MV-4-11 (cell line): ENCODE data around the gene TXNRD2.
A peak's percentile ranks its signal among the peaks of the same experiment; 100 is the strongest.

Experiments used
- DNase-seq: peaks from one replicate; lab custom pipeline; 2025; lab: John Stamatoyannopoulos, UW

TXNRD2 gene

DNA sequence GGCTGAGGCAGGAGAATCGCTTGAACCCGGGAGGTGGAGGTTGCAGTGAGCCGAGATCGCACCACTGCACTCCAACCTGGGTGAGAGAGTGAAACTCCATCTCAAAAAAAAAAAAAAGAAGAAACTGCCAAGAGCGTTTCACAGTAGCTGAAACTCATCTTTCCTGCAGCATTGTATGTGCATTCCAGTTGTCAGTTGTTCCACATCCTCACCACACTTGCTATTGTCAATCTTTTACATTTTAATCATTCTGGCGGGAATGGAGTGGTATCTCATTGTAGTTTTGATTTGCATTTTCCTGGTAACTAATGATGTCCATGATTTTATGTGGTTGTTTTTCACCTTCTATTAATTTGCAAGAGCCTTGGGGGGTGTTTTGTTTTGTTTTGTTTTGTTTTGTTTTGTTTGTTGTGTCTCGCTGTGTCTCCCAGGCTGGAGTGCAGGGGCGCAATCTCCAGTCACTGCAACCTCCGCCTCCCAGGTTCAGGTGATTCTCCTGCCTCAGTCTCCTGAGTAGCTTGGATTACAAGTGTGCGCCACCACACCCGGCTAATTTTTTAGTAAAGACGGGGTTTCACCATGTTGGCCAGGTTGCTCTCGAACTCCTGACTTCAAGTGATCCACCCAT is 78.9 kb downstream of the TXNRD2 start:
- no peak for DNase-seq

DNA sequence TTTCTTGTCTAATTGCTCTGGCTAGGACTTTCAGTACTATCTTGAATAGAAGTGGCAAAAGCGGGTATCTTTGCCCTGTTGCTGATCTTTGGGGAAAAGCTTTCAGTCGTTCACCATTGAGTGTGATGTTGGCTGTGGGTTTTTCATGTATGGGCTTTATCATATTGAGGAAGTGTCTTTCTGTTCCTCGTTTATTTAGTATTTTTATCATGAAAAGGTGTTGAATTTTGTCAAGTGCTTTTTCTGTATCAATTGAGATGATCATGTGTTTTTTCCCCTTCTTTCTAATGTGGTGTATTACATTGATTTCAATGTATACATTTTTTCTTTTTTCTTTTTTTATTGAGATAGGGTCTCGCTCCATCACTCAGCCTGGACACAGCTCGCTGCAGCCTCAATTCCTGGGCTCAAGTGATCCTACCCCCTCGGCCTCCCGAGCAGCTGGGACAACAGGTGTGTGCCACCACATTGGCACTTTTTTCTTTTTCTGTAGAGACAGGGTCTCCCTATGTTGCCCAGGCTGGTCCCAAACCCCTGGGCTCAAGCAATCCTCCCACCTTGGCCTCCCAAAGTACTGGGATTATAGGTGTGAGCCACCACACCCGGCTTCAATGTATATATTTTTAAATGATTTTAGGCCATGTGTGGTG is 81.6 kb downstream of the TXNRD2 start:
- DNase-seq: peak; percentile 8

DNA sequence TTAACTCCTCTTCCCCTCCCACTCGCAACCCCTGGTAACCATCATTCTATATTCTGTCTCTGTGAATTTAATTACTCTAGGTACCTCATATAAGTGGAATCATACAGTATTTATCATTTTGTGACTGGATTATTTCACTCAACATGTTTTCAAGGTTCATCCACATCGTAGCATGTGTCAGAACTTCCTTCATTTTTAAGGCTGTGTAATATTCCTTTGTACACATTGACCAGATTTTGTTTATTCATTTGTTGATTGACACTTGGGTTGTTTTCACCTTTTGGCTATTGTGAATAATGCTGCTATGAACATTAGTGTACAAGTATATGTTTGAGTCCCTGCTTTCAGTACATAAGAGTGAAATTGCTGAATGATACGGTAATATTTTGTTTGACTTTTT is 84.2 kb downstream of the TXNRD2 start:
- no peak for DNase-seq

DNA sequence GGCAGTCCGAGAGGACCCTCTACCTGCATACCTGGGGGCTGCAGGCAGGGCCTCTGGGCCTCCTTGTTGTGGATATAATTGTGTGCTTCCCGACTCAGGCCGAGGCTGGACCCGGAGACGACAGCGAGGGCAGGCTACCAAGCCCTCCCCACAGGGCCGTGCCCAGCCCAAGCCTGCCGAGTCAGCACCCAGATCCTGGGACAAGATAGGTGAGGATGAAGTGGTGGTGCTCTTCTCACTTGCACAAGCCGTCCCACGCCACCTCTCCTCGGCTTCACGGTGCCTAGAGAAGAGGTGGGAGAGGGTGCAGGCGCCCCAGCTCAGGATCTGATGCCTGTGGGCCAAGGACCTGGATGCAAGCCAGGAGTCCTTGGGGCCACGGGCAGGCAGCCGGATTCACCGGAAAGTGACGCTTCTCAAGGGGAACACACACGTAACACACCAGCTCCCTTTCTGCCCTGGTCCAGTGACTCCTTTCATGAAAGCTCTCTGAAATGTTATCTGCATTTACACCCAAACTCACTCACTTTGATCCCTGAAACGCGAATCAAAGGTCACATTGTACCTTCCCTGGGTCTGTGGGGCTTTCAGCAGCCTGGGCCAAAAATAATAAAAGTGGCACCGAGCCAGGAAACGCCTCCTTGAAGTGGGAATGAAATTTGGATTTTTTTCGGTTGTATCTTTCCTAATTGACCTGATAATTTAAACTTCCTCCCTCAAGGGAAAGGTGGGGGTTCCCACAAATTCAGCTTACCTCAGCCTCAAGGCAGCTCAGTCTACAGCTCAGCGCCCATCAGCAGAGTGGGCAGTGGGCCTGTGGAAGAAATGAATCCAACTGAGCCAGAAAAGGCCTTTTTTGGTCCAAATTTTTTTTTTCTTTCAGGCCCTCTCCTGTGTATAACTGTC is 85.9 kb downstream of the TXNRD2 start:
- DNase-seq: peak; percentile 54

DNA sequence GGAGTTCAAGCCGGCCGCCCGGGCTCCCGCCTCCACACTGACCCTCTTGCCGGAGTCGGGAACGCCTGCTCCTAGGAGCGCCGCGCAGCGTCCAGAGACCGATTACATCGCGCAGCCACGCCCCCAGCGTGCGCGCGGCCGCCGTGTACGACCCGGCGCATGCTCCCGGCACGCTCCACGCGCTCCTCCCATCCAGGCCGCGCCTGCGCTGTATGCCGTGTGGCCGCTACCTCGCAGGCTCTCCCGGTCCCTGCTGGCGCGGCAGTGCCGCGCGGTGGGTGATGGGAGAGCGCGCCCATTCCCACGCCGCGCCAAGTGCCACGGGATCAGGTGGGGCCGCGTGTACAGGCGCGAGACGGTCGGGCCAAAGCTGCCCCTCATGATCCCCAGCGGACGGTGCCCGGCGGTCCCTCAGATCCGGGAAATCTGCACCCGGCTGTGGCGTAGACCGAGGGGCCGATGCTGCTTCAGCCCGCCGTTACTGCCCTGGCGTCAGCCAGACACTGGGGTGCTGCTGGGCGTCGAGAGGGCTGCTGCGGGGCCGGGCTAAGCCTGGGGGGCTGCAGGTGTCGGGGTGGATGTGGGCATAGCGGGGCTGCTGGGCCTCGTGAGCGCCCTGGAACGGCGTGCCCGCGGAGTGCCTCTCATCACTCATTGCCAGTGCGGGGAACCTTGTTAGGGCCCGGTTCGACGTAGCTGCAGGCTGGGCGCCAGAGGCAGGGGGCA is 86.7 kb downstream of the TXNRD2 start, which contains the start of the genes GNB1L and RTL10:
Gene GNB1L (minus strand): TSS at position 97 of the 726 bp plus-strand sequence. CDS start 33,519 bp downstream, outside the sequence.
Gene RTL10 (minus strand): TSS at position 97 of the 726 bp plus-strand sequence. CDS start 2,613 bp downstream, outside the sequence.
- DNase-seq: peak; percentile 96

DNA sequence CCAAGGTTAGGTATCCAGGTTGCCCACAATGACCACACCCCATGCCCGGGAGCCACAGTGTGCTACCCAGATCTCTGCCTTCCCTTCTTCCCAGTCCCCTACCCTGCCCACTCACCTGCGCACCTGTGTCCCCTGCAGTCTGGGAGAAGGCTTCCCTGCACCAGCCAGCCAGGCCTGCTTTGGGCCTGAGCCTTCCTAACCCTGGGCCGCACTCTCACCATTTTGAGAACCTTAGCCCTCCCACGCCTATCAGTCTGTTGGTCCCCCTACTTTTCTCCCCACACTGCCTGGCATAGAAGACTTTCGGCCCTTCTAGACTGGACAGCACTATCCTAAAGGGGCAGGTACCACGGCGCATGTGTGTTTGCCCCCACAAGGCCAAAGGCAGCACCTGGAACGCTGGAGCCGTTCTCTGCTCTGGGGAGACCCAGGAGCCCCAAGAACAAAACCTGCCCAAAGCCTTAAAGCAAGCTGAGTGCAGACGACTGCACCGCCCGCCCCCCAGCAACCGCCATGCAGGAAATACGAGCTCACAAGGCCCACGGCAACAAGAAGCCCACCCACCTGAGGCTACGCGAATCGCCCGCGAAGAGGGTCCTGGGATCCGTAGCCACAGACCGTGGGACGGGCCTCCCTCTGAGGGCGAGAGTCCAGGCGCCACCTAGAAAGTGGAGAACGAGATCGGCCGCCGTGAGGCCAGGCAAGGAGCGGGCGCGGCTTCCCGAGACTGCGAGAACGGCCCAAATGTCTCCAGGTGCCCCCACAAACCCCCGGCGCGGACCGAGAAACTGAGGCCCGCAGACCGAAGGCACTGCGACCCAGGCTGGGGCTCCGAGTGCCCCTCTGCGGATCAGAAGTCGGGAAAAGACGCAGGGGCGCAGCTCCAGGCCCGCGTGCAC is 87.5 kb downstream of the TXNRD2 start:
- no peak for DNase-seq

DNA sequence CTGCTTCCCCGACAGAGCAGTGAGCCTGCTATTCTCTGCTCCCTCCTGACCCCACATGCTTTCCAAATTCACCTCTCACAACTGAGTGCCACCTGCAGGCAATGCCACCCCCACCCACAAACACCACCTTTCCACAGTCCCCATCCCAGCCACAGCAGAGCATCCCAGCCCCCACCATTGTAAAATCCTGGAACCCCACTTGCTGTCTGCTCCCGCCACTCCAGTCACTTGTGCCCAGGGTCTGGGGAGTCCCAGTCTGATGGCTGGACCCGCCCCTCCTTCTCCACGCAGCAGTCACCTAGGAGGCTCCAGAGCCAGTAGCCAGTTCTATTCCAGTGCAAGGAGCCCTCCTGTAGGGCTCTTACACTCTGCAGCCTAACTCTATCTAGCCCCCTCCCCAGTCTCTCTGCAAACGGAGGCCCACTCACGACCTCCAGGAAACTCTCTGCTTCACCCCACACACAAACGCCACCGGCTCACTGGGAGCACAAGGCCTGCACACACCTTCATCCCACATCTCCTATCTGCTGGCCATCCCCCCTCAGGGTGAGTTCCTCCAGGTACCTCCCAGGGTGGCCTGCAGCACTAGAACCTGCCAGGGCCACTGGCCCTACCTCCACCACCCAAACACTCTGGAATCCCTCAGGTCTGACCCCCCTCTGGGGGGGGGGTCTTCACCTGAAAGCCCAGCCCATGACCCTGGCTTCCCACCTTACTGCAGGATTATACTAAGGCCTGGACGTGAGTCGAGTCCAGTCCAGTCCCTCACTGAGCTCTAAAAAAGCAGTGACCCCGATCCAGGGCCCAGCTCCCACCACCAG is 88.3 kb downstream of the TXNRD2 start:
- no peak for DNase-seq

DNA sequence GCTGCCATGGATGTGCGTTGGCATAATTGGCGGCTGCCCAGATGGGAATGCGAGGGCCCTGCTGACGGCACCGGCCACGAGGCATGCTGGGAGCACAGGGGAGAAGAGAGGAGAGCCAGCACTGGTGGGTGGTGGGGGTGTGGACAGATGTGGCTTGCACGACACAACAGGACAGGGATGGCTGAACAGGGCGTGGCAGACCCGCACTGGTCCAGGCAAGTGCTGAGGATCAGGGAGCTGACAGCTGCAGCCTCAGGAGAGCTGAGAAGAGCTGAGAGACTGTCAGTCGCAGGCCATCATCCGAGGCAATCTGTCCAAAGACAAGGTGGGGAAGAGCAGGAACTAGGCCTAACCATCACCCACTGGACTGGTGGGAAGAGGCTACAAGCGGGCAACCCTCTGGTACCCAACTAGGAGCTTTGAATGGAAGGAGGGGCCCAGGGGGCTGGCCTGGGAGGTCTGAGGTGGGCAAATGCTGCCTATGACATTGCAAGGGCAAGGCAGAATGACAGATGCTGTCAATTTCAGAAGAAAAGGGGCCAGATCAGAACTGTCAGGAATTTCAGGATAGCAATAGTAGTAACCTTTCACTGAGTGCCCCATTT is 89.3 kb downstream of the TXNRD2 start:
- no peak for DNase-seq

DNA sequence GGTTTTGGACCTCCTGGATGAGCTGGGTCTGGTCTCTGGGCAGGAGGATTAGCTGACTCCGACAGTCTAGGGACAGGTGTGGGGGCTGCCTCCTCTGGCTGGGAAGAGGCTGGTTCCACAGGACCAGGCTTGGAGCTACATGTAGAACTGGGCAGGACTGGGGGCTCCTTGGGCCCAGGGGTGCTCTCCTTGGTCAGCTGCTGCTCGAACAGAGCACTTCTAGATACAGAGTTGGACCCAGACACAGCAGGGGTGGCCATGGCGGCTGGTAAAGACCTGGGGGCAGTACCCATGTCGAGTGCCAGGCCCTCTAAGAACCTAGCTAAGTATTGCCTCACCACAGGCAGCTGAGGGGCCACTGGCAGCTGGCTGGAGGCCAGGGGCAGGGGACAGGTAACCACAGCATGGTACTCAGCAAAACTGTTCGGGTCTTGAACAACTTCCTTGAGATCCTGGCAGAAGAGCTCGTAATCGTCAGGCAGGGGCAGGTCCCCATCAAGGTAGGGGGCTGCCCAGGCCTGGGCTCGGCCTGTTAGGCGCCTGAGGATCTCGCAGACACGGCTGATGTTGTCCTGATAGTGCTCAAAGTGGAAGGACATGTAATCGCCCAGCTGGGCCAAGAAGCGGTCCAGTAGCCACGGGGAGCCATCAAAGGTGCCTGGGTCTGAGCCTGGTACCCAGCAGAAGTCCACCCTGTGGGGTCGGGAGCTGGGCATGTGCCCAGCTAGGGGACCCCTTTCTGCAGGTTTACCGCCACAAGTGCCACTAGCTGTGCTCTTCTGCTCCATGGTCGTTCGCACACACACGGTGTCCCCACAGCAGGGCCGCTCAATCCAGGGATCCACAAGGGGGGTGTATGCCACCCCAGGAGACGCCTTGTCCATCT is 90.1 kb downstream of the TXNRD2 start:
- no peak for DNase-seq

DNA sequence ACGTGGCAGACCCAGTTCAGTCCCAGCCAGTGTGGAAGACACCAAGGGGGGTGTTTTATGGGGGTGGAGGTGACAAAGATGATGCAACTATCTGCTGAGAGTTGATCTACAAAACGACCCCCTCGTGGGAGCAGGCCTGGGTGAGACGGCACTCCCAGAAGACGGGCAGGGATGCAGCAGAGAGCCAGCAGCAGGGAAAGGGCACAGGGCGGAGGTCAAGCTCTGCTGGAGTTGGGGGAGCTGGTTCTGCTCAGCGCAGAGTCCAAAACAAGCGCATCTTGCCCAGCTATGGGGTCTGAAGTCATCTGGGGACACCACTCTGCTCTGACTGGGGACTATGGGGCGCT is 90.9 kb downstream of the TXNRD2 start:
- no peak for DNase-seq

DNA sequence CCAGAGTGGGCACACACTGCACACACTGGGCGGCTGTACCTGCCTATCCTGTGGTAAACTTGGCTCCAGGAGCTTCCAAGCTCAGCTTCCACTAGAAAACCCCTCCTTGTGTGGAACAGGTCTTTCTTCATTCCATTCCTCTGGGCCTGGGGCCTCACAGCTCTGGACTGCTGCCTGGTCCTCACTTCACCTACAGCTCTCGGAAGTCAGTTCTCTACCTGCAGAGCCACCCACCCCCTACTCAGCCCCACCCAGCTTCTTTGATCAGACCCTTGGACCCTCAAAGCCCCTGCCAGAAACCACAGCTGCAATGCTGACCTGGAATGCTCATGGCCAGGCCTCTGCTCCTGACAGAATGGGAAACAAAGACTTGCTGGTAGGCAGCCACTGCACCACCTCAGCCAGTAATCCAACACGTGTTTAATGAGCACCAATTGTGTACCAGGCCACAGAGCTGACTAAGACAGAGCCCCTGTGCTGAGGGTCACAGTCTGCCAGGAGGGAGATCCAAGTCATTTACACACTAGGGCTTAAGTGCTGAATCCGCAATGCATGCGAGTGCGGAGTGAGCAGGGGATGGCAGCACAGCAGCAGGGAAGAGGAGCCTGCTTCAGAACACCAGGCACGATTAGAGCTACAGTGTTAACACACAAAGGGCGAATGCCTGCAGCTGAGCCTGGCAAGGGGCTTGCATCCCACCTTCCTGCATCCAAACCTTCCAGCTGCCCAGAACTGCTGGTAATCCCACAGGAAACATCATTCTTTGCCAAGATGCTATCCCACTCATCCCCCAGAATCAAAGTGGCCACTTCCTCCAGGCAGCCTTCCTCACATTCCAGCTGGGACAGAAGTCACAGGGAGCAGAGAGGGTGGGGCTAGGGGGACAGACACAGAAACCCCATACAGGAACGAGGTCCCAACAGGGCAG is 91.5 kb downstream of the TXNRD2 start:
- DNase-seq: no peak

DNA sequence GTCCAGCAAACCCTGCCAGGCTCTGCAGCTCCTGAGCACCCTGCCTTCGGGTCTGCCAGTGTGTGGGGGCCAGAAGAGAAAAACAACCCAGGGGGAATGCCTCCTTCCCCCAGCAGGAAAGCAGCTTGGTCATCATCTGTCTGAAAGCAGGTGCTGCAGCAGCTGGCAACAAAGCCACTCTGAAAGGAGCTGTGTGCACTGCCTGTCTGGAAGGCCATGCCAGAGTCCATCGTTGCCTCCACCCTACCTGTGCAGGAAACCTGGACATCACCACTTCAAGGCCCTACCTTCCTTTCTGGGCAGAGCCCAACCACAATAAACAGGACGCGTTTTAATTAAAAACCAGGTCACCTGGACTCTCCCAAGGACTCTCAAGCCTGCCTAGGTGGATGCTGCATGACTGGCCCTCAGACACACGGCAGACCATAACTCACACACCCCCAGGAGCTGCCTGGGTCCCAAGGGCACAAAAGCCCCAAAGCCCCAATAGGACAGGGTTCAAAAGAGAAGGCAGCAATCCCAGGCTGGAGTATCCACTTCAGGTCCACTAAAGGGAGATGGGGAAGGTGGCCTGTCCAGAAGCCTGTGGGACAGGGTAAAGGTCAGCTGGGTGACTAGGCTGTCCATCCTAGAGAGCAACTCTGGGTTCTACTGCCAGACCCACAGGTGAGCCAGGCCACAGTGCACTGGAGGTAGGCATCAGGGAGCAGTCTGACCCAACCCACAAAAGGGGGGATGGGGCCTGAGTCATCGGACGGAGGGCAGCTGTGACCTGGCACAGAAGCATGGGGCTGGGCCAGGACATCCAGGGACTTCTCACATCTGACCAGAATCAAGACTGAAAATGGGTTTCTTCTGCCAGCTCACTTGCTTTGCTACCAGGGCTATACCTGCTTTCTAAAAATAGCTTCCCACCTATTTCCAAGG is 93.1 kb downstream of the TXNRD2 start:
- DNase-seq: no peak

DNA sequence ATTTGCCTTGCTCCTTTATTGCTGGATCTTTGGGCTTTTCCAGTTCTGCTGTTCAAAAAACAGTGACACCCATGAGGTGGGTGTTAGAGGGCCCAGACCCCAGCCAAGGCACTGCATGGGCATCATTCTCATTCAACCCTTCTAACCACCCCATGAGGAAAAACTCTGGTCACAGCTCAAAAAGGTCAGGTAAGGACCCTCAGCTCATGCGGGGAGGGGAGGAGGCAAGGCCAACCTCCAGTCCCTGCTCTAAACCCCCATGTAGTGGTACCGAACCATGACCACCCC is 94.3 kb downstream of the TXNRD2 start:
- no peak for DNase-seq

DNA sequence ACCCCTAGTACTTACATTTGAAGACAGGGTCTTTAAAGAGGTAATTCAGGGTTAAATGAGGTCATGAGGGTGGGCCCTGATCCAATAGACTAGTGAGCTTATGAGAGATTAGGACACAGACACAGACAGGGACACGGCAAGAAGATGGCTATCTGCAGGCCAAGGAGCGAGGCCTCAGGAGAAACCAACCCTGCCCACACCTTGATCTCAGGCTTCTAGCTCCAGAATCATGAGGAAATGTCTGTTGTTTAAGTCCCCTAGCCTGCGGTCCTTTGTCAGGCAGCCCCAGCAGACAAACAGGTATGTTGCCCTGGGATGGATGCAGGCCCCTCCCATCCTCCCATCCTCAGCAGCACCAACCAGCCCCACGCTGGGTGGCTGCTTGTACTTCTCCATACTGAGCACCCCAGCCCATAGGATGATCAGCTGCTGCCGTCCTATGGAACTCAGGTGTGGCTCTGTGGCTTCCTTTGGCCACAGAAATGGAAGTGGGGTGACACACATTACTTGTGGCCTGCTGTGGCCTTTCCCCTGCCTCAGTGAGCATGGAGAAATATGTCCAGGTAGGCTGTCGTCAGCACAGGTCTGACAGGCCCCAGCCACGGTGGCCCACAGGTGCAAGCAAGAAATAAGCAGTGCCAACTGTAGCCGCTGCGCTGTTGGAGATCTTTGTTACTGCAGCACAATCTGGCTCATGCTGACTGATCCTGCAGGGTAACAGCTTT is 94.8 kb downstream of the TXNRD2 start:
- no peak for DNase-seq

DNA sequence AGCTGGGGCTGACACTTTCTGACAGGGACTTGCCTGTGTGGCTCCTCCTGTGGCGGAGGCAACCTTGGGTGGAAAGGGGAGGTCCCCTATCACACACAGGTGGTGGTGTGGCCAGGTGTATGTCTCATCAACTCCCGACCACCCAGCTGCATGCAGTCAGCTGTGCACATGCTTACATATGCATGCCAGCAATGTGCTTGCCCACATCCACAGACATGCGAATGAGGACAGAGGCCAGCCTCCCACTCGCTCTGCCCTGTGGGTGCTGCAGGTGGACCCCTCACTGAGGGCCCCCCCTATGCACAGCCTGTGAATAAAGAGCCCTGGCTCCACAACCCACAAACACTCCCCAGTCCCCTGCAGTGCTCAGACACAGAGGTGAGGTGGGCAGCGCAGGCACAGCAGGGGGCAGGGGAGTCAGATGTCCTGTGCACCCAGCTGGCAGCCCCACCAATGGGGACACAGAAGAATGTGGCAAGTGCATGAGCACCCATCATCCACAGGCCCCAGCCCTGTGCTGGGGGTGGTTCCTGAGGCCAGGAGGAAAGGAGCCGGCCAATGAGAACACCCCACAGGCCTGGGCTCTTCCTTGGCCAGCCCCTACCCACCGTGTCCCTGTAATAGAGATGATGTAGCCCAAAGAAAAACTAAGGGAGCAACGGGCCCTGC is 96.4 kb downstream of the TXNRD2 start:
- DNase-seq: no peak
